ENCODE measurements around the gene ADAMTS17. TPM values are rescaled to one million over a fixed set of nuclear protein-coding genes. Genes with fewer than 3 reads are reported as not detected.

Gene ADAMTS17
- polyA plus RNA-seq, 2 of the 4 experiments (the other 2 are of a cell fraction), result 0.05 TPM; not detected in 1

GRCh38 chr15:100206643-100207042, 135.1 kb downstream of the ADAMTS17 start:
- ATAC-seq (no peak), DNase-seq (ENCODE audit: low read depth in 1 of 2, low spot score in 1 of 2) (no peak), FAIRE-seq (no peak)
- H3K27ac ChIP-seq, result no peak overlapping the region
- no peak for TF ChIP-seq USF2 (IDR thresholded peaks at IDR 0.05)
- no peak for TF ChIP-seq EHMT2 (IDR thresholded peaks at IDR 0.05; ENCODE audit: low read depth)
- no peak for TF ChIP-seq BCL3 (IDR thresholded peaks at IDR 0.05)
- no peak for TF ChIP-seq CEBPB (IDR thresholded peaks at IDR 0.05)
- no peak for TF ChIP-seq ZC3H11A (IDR thresholded peaks at IDR 0.05)
- no peak for TF ChIP-seq FOSB (CRISPR knock-in tag; IDR thresholded peaks at IDR 0.05)
- no peak for TF ChIP-seq HMGXB4 (CRISPR knock-in tag; IDR thresholded peaks at IDR 0.05; ENCODE audit: borderline replicate concordance)
- no peak for TF ChIP-seq KDM5A (IDR thresholded peaks at IDR 0.05)
- no peak for TF ChIP-seq HDAC2 (IDR thresholded peaks at IDR 0.05)
- TF ChIP-seq MAZ (IDR thresholded peaks at IDR 0.05; ENCODE audit: borderline replicate concordance, low read depth, low read length), result no peak
- H3K4me1 ChIP-seq, result no peaks in the 10 kb centered on the region
- 32% methylated on average over 7 of the region's 7 CpGs for WGBS (ENCODE audit: missing lambda C conversion rate)
- H3K9me3 ChIP-seq, result no peaks in the 10 kb centered on the region
- no peak overlapping the region for H3K4me2 ChIP-seq
- H3K4me3 ChIP-seq, result no peak overlapping the region
- ChIA-PET POLR2A (no interaction called here), CTCF (no interaction called here)

GRCh38 chr15:100205549-100206295, 136.1 kb downstream of the ADAMTS17 start:
- POLR2A ChIA-PET, result no interaction called here
- Histone ChIP-seq H3K9me3 (no peaks in the 10 kb centered on the region), H3K4me1 (no peaks in the 10 kb centered on the region), H3K27ac (no peak overlapping the region), H3K4me2 (no peak overlapping the region), H3K4me3 (no peak overlapping the region)
- 47% methylated on average over 15 of the region's 17 CpGs for WGBS (ENCODE audit: missing lambda C conversion rate)
- no peak for ATAC-seq
- TF ChIP-seq ZC3H11A (IDR thresholded peaks at IDR 0.05) (no peak), CHD4 (IDR thresholded peaks at IDR 0.05; ENCODE audit: borderline replicate concordance) (no peak), RNF2 (IDR thresholded peaks at IDR 0.05; ENCODE audit: borderline replicate concordance, low read depth) (no peak), PBX3 (IDR thresholded peaks at IDR 0.05) (no peak), CHD2 (IDR thresholded peaks at IDR 0.05; ENCODE audit: low read length, partially characterized antibody) (no peak), EHF (CRISPR knock-in tag; IDR thresholded peaks at IDR 0.05) (no peak), CBX2 (IDR thresholded peaks at IDR 0.05; ENCODE audit: borderline replicate concordance, low read depth) (no peak), ESRRA (IDR thresholded peaks at IDR 0.05; ENCODE audit: borderline replicate concordance, low read length) (no peak), TP53 (CRISPR knock-in tag; IDR thresholded peaks at IDR 0.05) (no peak), E2F6 (IDR thresholded peaks at IDR 0.05; ENCODE audit: borderline replicate concordance, low read depth) (no peak), HEYL (CRISPR knock-in tag; IDR thresholded peaks at IDR 0.05) (no peak)
- no peak for DNase-seq (ENCODE audit: low read depth in 1 of 2, low spot score in 1 of 2)
- CTCF ChIA-PET, result no interaction called here
- FAIRE-seq, result no peak

Data from A549 (cell line).